Measurements from ENCODE around the gene RFTN1. TPM values are rescaled to one million over a fixed set of nuclear protein-coding genes. Genes with fewer than 3 reads are reported as not detected.
A peak's percentile ranks its signal among the peaks of the same experiment; 100 is the strongest.

RFTN1 gene
- total RNA-seq, 1 donor from 2014 or later: 53.4 TPM

GRCh38 chr3:16394639-16395038 is 118.9 kb downstream of the RFTN1 start:
- H3K4me1 Mint-ChIP-seq (ENCODE audit: low read depth): peaks cover 39% of the 10 kb centered on the region
- TF ChIP-seq CTCF (IDR thresholded peaks at IDR 0.05): no peak
- H3K27ac Mint-ChIP-seq (ENCODE audit: unreplicated experiment): peak overlapping the region; percentile 13
- H3K4me3 Mint-ChIP-seq (ENCODE audit: unreplicated experiment): no peak overlapping the region
- peaks cover 4% of the 10 kb centered on the region for H3K36me3 Mint-ChIP-seq (ENCODE audit: low read depth)
- no peaks in the 10 kb centered on the region for H3K27me3 Mint-ChIP-seq (ENCODE audit: low read depth)
- DNase-seq (ENCODE audit: low spot score): no peak
- H3K9me3 Mint-ChIP-seq (ENCODE audit: low read depth): no peaks in the 10 kb centered on the region

DNA sequence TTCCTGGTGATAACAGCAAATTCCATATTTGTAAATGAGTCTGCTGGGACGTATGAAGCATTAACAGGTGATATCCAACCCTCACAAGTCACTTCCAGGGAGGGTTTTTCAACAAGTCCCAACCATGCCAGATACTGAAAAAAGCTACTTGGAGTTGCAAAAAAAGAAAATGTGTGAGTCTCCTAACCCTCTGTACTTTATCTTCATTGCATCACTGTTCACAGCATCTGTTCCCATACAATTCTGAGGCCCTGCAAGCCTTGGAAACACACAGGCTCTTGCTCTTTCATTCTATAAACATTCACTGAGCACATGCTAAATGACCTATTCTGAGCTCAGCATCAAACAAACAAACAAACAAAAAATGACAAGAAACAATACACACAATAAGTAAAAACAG is 120.8 kb downstream of the RFTN1 start:
- TF ChIP-seq CTCF (IDR thresholded peaks at IDR 0.05): no peak
- Mint-ChIP-seq H3K4me1 (ENCODE audit: low read depth) (peaks cover 48% of the 10 kb centered on the region), H3K36me3 (ENCODE audit: low read depth) (peaks cover 4% of the 10 kb centered on the region), H3K4me3 (ENCODE audit: unreplicated experiment) (no peak overlapping the region), H3K9me3 (ENCODE audit: low read depth) (no peaks in the 10 kb centered on the region), H3K27me3 (ENCODE audit: low read depth) (no peaks in the 10 kb centered on the region), H3K27ac (ENCODE audit: unreplicated experiment) (peak overlapping the region; percentile 64)
- no peak for DNase-seq (ENCODE audit: low spot score)

DNA sequence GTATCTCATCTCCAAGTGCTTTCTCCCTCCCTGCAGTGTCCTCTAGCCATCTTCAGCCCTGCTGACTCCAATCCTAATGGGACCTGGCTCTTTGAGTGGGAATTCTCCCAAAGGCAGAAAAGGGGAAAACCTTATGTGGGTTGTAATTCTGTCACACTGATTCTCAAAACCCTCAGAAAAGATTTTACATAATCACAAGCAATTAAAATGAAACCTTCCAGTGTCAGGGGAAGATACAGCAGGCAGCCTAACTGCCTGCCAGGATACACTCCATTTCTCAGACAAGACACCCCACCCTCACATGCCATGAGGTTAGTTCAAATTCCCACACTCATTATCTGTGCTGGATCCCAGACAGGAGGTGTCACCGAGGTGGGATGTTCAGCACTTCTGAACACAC is 121.4 kb downstream of the RFTN1 start:
- TF ChIP-seq CTCF (IDR thresholded peaks at IDR 0.05): no peak
- Mint-ChIP-seq H3K4me1 (ENCODE audit: low read depth) (peaks cover 48% of the 10 kb centered on the region), H3K27ac (ENCODE audit: unreplicated experiment) (no peak overlapping the region)

GRCh38 chr3:16390581-16390980 is 122.9 kb downstream of the RFTN1 start:
- no peak overlapping the region for H3K27ac Mint-ChIP-seq (ENCODE audit: unreplicated experiment)
- no peaks in the 10 kb centered on the region for H3K9me3 Mint-ChIP-seq (ENCODE audit: low read depth)
- TF ChIP-seq CTCF (IDR thresholded peaks at IDR 0.05): no peak
- no peaks in the 10 kb centered on the region for H3K27me3 Mint-ChIP-seq (ENCODE audit: low read depth)
- peaks cover 1% of the 10 kb centered on the region for H3K36me3 Mint-ChIP-seq (ENCODE audit: low read depth)
- no peak overlapping the region for H3K4me3 Mint-ChIP-seq (ENCODE audit: unreplicated experiment)
- no peak for DNase-seq (ENCODE audit: low spot score)
- peaks cover 51% of the 10 kb centered on the region for H3K4me1 Mint-ChIP-seq (ENCODE audit: low read depth)

More for the DNA sequence above, 121.4 kb downstream of the RFTN1 start:
- Mint-ChIP-seq H3K36me3 (ENCODE audit: low read depth) (peaks cover 2% of the 10 kb centered on the region), H3K27me3 (ENCODE audit: low read depth) (no peaks in the 10 kb centered on the region), H3K9me3 (ENCODE audit: low read depth) (no peaks in the 10 kb centered on the region), H3K4me3 (ENCODE audit: unreplicated experiment) (no peak overlapping the region)
- DNase-seq (ENCODE audit: low spot score): no peak

DNA sequence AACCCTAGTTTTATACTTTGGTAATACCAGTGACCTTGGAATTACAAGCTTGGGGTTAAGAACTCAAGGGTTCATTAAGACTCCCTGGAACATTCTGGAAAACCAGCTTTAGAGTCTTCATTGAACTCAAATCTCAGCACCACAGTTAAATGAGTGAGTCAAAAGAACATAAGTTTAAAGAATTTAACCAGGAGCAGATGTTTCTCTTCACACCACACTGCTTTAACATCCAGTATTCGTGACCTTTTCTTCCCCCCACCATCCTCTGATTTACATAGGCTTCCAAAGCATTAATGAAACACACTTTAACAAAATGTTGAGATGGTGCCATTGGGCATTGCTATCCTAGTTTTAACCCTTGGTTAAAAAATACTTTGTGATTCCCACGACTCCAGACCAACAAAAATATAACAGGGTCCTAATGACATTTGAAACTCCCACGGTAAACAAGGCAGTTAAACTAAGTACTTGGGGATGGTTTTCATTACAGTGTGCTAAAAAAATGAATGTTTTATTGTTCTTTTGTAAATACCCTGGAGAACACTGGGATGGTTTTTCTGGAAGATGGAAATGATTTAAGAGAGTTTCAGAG is 124.6 kb downstream of the RFTN1 start:
- H3K4me3 Mint-ChIP-seq (ENCODE audit: unreplicated experiment): no peak overlapping the region
- peaks cover 45% of the 10 kb centered on the region for H3K4me1 Mint-ChIP-seq (ENCODE audit: low read depth)
- H3K27me3 Mint-ChIP-seq (ENCODE audit: low read depth): no peaks in the 10 kb centered on the region
- TF ChIP-seq CTCF (IDR thresholded peaks at IDR 0.05): no peak
- DNase-seq (ENCODE audit: low spot score): no peak
- H3K27ac Mint-ChIP-seq (ENCODE audit: unreplicated experiment): no peak overlapping the region
- H3K9me3 Mint-ChIP-seq (ENCODE audit: low read depth): no peaks in the 10 kb centered on the region
- H3K36me3 Mint-ChIP-seq (ENCODE audit: low read depth): peaks cover 1% of the 10 kb centered on the region
